DOHH2 (cell line): ENCODE measurements around the gene OLFML2A.
"Not testable (repeated sequence)": the region's sequence is repeated elsewhere in the genome, so short reads cannot be mapped to it uniquely, and the experiment has no call there.

Experiments used
- H3F3A ChIP-seq: fragments of 200-600 bp; sonication (generic), shearing (Covaris generic); 2 replicates; pipeline ENCODE4 v1.6.0; 2016; ENCODE audit warnings: antibody characterized with exemption, mild to moderate bottlenecking; ENCODE audit not compliant: control insufficient read depth, insufficient read depth
- H3K27ac ChIP-seq: fragments of 200-600 bp; sonication (generic); 2 replicates; pipeline ENCODE4 v1.5.1; 2014; ENCODE audit warnings: low read depth, mild to moderate bottlenecking, low read length, moderate library complexity
- H3K27me3 ChIP-seq: fragments of 200-600 bp; sonication (generic); 2 replicates; pipeline ENCODE4 v1.6.1; 2014; ENCODE audit warnings: mild to moderate bottlenecking, low read length, mixed read lengths; ENCODE audit not compliant: control insufficient read depth
- H3K36me3 ChIP-seq: fragments of 200-600 bp; sonication (generic); 2 replicates; pipeline ENCODE4 v1.6.1; 2014; ENCODE audit warnings: mild to moderate bottlenecking, low read length, moderate library complexity, mixed read lengths; ENCODE audit not compliant: control insufficient read depth
- H3K4me1 ChIP-seq: fragments of 200-600 bp; sonication (generic); 2 replicates; pipeline ENCODE4 v1.6.1; 2014; ENCODE audit warnings: mild to moderate bottlenecking, low read length, mixed read lengths; ENCODE audit not compliant: control insufficient read depth
- H3K4me2 ChIP-seq: fragments of 200-600 bp; sonication (generic); 2 replicates; pipeline ENCODE4 v1.6.0; 2014; ENCODE audit warnings: mild to moderate bottlenecking, low read length, moderate library complexity
- H3K4me3 ChIP-seq: fragments of 200-600 bp; sonication (generic); 2 replicates; pipeline ENCODE4 v1.5.1; 2014; ENCODE audit warnings: mild to moderate bottlenecking, low read length, mixed read lengths
- H3K79me2 ChIP-seq: fragments of 200-600 bp; sonication (generic); 2 replicates; pipeline ENCODE4 v1.6.1; 2014; ENCODE audit warnings: mild to moderate bottlenecking, low read length, mixed read lengths; ENCODE audit not compliant: control insufficient read depth
- H3K9me2 ChIP-seq: fragments of 200-600 bp; sonication (generic); replicated peaks from 2 replicates; pipeline ENCODE4 v1.6.1; 2014; ENCODE audit warnings: mild to moderate bottlenecking, low read length, mixed read lengths; ENCODE audit not compliant: control insufficient read depth
- H3K9me3 ChIP-seq: fragments of 200-600 bp; sonication (generic); 2 replicates; pipeline ENCODE4 v1.6.1; 2014; ENCODE audit warnings: antibody characterized with exemption, low read length, mixed read lengths; ENCODE audit not compliant: control insufficient read depth, insufficient read depth
- H4K20me1 ChIP-seq: fragments of 200-600 bp; sonication (generic); 2 replicates; pipeline ENCODE4 v1.6.0; 2014; ENCODE audit warnings: low read depth, mild to moderate bottlenecking, antibody characterized with exemption, low read length, moderate library complexity; ENCODE audit not compliant: control insufficient read depth, insufficient read depth
- EZH2phosphoT487 ChIP-seq: fragments of 200-600 bp; sonication (generic); IDR thresholded peaks from 2 replicates; pipeline ENCODE4 v1.6.1; 2017; ENCODE audit warnings: borderline replicate concordance, mild to moderate bottlenecking, antibody characterized with exemption, low read length, moderate library complexity, mixed read lengths
- TF ChIP-seq, protein P1 (sequence below): fragments of 200-600 bp; sonication (generic); IDR thresholded peaks from one replicate; pipeline ENCODE4 v1.5.1; 2014; ENCODE audit warnings: antibody characterized with exemption, mild to moderate bottlenecking, low read depth, low read length; ENCODE audit not compliant: poor library complexity, severe bottlenecking

Gene OLFML2A

GRCh38 chr9:124831642-124832364 is 54.9 kb downstream of the OLFML2A start:
- Histone ChIP-seq H3K27me3 (no peaks in the 10 kb centered on the region), H3F3A (no peaks in the 10 kb centered on the region), H3K9me3 (0 out of 2 replicates have a peak, but pooled peaks cover under 1% of the 10 kb centered on the region), H4K20me1 (no peaks in the 10 kb centered on the region), H3K4me1 (peaks cover 4% of the 10 kb centered on the region; the same call in 1 of the 2 replicates), H3K27ac (no peak overlapping the region), H3K9me2 (no peaks in the 10 kb centered on the region), H3K4me2 (no peak overlapping the region), H3K36me3 (no peaks in the 10 kb centered on the region), H3K79me2 (no peaks in the 10 kb centered on the region), H3K4me3 (no peak overlapping the region)
- TF ChIP-seq EZH2phosphoT487 = no peak
- TF ChIP-seq, protein P1, sequence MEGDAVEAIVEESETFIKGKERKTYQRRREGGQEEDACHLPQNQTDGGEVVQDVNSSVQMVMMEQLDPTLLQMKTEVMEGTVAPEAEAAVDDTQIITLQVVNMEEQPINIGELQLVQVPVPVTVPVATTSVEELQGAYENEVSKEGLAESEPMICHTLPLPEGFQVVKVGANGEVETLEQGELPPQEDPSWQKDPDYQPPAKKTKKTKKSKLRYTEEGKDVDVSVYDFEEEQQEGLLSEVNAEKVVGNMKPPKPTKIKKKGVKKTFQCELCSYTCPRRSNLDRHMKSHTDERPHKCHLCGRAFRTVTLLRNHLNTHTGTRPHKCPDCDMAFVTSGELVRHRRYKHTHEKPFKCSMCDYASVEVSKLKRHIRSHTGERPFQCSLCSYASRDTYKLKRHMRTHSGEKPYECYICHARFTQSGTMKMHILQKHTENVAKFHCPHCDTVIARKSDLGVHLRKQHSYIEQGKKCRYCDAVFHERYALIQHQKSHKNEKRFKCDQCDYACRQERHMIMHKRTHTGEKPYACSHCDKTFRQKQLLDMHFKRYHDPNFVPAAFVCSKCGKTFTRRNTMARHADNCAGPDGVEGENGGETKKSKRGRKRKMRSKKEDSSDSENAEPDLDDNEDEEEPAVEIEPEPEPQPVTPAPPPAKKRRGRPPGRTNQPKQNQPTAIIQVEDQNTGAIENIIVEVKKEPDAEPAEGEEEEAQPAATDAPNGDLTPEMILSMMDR = no peak

DNA sequence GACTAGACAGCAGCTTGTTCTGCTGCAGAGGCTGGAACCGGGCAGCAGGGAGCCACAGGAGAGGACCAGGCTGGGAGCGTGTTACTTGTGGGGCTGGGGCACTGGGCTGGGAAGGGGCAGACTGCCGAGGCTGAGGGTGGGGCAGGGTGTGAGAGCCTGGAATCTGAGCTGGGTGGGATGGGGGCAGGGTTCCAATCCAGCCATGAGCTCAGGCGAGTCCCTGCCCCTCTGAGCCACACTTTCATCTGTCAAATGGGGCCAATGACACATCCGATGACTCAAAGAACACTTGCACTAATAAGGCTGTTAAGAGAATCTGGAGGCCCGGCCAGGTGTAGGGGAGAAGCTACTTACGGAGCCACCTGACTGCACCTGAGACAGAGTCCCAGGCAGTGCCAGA is 57.7 kb downstream of the OLFML2A start:
- Histone ChIP-seq H3F3A (no peaks in the 10 kb centered on the region), H3K9me3 (no peaks in the 10 kb centered on the region), H3K36me3 (no peaks in the 10 kb centered on the region), H3K4me3 (no peak overlapping the region), H3K79me2 (no peaks in the 10 kb centered on the region), H3K27ac (no peak overlapping the region), H4K20me1 (no peaks in the 10 kb centered on the region), H3K27me3 (no peaks in the 10 kb centered on the region), H3K4me1 (peaks cover 4% of the 10 kb centered on the region; the same call in 1 of the 2 replicates), H3K9me2 (no peaks in the 10 kb centered on the region), H3K4me2 (no peak overlapping the region)
- TF ChIP-seq, protein P1 = no peak
- TF ChIP-seq EZH2phosphoT487 = no peak

DNA sequence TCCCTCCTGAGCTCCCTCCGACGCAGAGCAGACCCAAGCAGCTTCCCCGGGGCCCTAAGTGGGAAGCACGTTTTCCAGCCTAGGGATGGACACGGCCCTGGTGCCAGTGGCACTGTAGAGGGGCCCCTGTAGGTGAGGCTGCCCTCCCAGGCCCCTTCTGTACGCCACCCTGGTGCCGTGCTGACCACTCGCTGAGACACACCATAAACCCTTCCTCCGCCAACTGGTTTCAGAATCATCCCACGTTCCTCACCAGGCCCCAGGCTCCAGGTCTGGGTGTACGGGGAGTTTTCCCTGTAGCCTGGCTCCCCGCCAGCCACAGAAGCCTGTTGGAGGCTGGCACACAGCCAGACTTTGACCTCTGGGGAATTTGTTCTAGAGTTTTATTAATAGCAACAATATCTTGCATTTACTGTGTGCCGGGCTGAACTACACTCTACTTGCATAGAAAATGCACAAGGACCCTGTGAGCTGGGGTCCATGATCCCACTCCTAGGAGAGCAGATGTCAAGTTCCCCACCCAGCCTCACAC is 58.2 kb downstream of the OLFML2A start:
- H3K79me2 ChIP-seq = no peaks in the 10 kb centered on the region
- no peak for TF ChIP-seq EZH2phosphoT487
- TF ChIP-seq, protein P1 = no peak
- no peak overlapping the region for H3K4me3 ChIP-seq
- H3K9me2 ChIP-seq = no peaks in the 10 kb centered on the region
- H3K27me3 ChIP-seq = no peaks in the 10 kb centered on the region
- H3K9me3 ChIP-seq = no peaks in the 10 kb centered on the region
- H3K27ac ChIP-seq = no peak overlapping the region
- no peaks in the 10 kb centered on the region for H3K36me3 ChIP-seq
- no peaks in the 10 kb centered on the region for H3F3A ChIP-seq
- H3K4me1 ChIP-seq = peaks cover 4% of the 10 kb centered on the region; the same call in 1 of the 2 replicates
- no peaks in the 10 kb centered on the region for H4K20me1 ChIP-seq
- H3K4me2 ChIP-seq = no peak overlapping the region

GRCh38 chr9:124838132-124838531 is 61.2 kb downstream of the OLFML2A start:
- not testable (repeated sequence) for H3K27ac ChIP-seq, H3K27me3 ChIP-seq, H3K9me3 ChIP-seq, H3K4me2 ChIP-seq, H3K4me3 ChIP-seq, H3F3A ChIP-seq, H3K79me2 ChIP-seq, H3K4me1 ChIP-seq, H4K20me1 ChIP-seq, H3K9me2 ChIP-seq, H3K36me3 ChIP-seq

- H3K4me1 ChIP-seq, H3K9me2 ChIP-seq, H3K9me3 ChIP-seq, H3K4me2 ChIP-seq, H3K4me3 ChIP-seq, H3F3A ChIP-seq, H4K20me1 ChIP-seq, H3K27ac ChIP-seq, H3K27me3 ChIP-seq, H3K36me3 ChIP-seq, H3K79me2 ChIP-seq: not testable (repeated sequence)
These were observed 61.8 kb downstream of the OLFML2A start for GRCh38 chr9:124838567-124839275.
